GM19043 (cell line): ENCODE data around the gene RFFL.
A peak's percentile ranks its signal among the peaks of the same experiment; 100 is the strongest.
"Not testable (repeated sequence)": the region's sequence is repeated elsewhere in the genome, so short reads cannot be mapped to it uniquely, and the experiment has no call there.

Source experiments
- ATAC-seq: cut with Tn5 transposase; IDR thresholded peaks from one replicate; pipeline ENCODE4 v1.9.1; 2021; ENCODE audit warnings: low read depth; ENCODE audit not compliant: unreplicated experiment

RFFL gene

GRCh38 chr17:35010093-35010492 is 53.4 kb downstream of the RFFL start:
- no peak for ATAC-seq

- ATAC-seq: no peak
Observed at GRCh38 chr17:35006961-35007360, 56.5 kb downstream of the RFFL start.

- ATAC-seq: no peak
Observed at GRCh38 chr17:35006345-35006744, 57.2 kb downstream of the RFFL start.

DNA sequence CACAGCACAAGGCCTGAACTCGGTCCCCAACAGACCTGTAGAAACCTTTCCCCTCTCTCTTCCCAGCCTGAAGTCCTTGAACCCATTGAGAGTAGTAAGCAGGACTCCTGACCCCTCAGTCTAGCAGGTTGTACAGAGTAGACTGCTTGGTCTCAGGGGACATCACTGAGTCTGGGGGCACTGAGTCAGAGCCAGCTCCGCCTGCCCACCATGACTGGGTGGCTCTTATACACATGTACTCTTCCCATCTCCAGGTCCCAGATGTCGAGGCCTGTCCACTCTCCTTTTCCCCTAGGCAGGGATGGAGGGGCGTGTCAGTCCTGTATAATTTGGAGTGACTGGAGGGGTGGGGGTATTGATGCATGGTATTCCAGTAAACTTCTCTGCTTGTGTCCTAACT is 59.7 kb downstream of the RFFL start:
- no peak for ATAC-seq

- ATAC-seq: no peak
Observed at GRCh38 chr17:35002876-35003551, 60.5 kb downstream of the RFFL start.

- no peak for ATAC-seq
Observed at GRCh38 chr17:35001549-35001948, 62.0 kb downstream of the RFFL start.

DNA sequence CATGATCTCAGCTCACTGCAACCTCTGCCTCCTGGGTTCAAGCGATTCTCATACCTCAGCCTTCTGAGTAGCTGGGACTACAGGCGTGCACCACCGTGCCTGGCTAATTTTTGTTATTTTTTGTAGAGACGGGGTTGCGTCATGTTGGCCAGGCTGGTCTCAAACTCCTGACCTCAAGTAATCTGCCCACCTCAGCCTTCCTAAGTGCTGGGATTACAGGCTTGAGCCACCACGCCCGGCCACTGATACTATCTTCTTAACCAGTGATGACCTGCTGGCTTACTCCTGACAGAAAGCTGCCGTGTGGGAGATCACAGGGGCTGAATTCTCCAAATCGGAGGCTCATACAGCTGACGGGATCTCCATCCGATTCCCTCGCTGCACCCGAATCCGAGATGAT is 62.5 kb downstream of the RFFL start:
- not testable (repeated sequence) for ATAC-seq

DNA sequence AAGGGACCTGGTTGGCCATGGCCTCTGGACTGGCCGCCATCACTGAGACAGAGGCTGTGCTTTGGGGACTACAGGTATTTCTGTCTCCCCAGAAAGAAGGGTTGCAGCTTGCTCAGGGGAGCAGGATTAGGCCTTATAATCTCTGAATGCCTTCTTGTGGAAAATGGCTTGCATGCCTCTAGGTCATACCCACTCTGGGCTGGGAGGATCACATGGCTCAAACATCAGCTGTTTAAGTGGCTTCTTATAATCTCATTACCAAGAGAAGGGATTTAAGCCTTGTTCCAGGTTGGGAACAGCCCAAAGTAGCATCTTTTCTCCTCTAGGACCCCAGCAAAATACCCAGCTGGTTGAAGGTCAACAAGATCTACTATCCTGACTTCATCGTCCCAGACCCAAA is 64.1 kb downstream of the RFFL start:
- no peak for ATAC-seq

DNA sequence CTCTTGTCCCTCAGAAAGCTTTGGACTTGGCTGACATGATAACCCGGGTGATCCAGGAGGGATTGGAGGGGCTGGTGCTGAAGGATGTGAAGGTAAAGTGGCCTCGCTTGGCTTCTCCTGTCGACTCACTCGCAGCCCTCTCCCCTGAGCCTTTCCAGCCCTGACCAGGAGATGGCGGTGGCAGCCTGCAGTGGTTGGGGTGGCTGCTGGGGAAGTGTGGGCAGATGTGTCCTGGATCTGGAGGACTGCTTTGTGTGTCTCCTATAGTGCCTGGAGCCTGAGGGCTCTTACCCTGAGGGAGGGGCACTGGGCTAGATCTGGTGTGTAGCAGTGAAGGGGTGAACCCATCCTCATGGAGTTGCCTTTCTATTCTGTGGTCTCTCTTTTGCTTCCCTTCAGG is 65.3 kb downstream of the RFFL start:
- no peak for ATAC-seq

GRCh38 chr17:34997355-34997862 is 66.1 kb downstream of the RFFL start:
- no peak for ATAC-seq

GRCh38 chr17:34996422-34997285 is 66.9 kb downstream of the RFFL start:
- no peak for ATAC-seq

GRCh38 chr17:34993031-34993430 is 70.5 kb downstream of the RFFL start:
- ATAC-seq: no peak

- no peak for ATAC-seq
Observed at GRCh38 chr17:34991606-34992005, 71.9 kb downstream of the RFFL start.

GRCh38 chr17:34990921-34991365 is 72.6 kb downstream of the RFFL start:
- ATAC-seq: no peak

DNA sequence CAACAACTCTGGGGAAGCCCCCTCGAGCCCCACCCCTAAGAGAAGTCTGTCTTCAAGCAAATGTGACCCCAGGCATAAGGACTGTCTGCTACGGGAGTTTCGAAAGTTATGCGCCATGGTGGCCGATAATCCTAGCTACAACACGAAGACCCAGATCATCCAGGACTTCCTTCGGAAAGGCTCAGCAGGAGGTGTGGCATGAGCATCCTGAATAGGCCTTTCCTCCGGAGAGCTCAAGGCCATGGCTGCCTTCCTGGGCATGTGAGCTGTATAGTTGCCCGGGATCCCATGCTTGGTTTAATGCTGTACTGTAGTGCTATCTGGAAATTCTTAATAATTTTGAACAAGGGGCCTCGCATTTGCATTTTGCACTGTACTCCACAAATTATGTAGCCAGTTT is 74.0 kb downstream of the RFFL start:
- ATAC-seq: no peak

GRCh38 chr17:34988644-34989043 is 74.9 kb downstream of the RFFL start:
- no peak for ATAC-seq

GRCh38 chr17:34987232-34987631 is 76.3 kb downstream of the RFFL start:
- no peak for ATAC-seq

DNA sequence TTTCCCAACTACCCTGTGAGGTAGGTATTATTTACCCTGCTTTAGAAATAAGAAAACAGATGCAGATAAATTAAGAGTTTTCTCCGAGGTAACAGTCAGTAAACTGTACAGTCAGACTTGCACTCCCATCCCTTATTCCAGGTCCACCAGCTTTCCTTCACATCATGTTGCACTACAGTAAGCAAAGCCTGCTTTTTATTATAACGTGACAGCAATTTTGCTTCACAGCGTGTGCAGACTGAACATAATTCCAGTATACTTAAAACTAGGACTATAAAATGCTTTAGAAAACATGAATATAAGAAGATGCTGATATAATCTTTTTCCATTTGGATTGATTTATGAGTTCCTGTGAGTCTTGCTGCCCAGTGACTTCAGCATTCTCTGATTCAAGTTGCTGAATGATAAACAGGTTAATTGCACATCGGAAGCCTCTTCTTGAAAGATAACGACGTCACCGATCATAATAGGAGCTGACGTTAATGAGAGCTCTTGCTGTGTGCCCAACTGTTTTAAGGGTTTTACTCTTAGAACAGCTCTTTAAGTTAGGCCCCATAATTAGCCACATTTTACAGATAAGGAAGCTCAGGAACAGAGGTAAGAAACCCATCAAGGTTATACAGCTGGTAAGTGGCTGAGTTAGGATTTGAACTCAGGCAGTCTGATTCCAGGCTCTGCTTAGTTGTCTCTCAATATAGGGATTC is 81.8 kb downstream of the RFFL start:
- no peak for ATAC-seq

DNA sequence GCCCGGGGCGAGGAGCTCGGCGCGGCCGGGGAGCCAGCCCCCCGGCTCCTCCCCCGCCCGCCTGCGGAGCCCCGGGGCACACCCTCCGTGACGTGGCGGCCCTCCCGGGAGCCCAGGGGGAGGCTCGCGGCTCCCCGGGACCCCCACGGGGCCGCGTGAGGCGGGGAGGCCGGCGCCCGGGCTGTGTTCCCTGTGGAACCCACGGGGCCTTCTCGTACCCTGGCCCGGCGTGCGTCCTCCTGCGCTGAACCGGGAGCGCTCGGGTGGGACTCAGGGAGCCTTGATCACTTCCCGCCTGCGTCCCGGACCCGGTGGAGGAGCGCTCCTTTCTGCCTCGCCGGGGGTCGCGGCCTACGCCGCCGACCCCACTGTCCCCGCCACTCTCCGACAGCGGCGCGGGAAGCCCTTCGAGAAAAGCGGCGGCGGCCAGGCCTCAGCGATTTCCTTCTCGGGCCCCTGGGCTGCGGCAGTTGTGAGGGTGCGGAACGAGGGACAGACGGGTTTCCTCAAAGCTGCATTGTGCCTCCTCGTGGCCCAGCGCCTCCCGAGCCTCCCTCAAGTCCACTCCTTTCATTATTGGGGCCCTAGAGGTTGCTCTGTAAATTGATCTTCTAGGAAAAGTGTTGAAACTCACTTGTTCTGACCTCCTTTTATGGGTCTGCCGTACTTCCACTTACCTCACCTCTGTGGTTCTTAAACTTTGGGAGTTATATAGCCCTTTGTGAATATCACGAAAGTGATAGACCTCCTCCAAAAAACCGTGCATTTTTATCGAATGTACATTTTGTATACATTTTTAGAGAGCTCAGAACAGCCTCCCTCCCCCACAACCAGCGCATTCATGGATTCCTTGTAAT is 82.6 kb downstream of the RFFL start:
- peak; percentile 58 for ATAC-seq

DNA sequence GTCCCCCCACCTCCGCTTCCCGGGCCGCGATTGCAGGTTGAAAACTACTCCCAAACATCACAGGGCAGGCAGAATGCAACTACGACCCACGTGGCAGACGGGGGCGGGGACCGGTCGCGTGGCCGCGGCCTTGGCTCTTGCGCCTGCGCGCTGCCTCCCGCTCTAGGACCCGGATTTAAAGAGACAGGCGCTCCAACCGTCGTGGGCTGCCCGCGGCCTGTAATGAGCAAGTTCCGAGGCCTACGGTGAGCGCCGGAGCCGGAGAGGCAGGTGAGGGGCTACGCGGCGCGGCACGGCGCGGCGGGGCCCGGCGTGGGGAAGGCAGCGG is 83.2 kb downstream of the RFFL start, which contains the start of gene LIG3:
Gene LIG3, plus strand, starts transcription at position 160 of the 328 bp plus-strand sequence. CDS start 2,494 bp downstream, outside the sequence.
- peak; percentile 75 for ATAC-seq
